ENCODE measurements around the gene FN1. TPM values are rescaled to one million over a fixed set of nuclear protein-coding genes. Genes with fewer than 3 reads are reported as not detected.

Gene FN1
- 22,302 TPM for polyA plus RNA-seq (2013, experiment 1 of 2; ENCODE audit: insufficient read length)
- polyA plus RNA-seq (2013, experiment 2 of 2; ENCODE audit: insufficient read length): 30,973 TPM

DNA sequence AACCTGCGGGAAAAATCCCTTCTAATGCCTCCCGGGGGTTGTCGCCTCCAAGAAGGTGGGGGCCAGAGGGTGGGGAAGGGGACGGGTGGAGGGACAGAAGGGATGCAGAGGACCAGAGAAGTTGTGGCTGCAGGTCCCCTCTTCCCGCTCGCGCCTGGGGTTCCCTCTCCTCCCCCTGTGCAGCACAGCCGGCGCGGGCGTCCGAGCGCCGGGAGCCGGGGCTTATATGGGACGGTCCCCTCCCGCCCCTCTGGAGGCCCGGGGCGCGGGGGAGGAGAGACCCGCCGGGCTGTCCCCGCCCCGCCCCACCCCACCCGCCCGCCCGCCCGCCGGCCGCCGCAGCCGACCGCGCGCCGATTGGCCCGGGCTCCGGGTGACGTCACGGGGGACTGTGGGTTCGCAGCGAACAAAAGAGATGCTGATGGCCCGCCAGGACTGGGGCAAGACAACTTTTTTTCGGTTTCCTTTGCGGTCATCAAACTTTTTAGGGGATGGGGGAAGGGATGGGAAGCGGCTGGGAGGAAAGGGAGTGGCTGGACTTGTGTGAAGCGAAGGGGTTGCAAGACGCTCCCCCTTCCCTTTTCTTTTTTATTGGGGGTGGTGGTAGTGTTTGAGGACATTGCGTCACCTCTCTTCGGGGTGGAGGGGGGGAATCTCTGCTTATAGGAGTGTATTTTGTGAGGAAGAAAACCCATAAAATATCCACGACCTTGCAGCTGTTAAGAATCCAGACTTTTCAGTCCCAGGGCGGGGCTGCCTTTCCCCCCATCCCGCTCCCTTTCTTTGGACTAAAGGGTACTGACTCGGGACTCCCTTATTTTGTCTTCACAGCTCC lies at the start of gene FN1:
TSS of gene FN1 (minus strand) at position 199 of the 835 bp plus-strand sequence. CDS start 266 bp downstream, outside the sequence.
- peak; percentile 100 for DNase-seq

- DNase-seq: no peak
These were observed 49.2 kb upstream of the FN1 start for GRCh38 chr2:215485032-215485431.

GRCh38 chr2:215484570-215484969 lies 48.7 kb upstream of the FN1 start:
- no peak for DNase-seq

- no peak for DNase-seq
These were observed 47.6 kb upstream of the FN1 start for GRCh38 chr2:215483431-215483830.

GRCh38 chr2:215479536-215480240 lies 43.8 kb upstream of the FN1 start:
- DNase-seq: no peak

DNA sequence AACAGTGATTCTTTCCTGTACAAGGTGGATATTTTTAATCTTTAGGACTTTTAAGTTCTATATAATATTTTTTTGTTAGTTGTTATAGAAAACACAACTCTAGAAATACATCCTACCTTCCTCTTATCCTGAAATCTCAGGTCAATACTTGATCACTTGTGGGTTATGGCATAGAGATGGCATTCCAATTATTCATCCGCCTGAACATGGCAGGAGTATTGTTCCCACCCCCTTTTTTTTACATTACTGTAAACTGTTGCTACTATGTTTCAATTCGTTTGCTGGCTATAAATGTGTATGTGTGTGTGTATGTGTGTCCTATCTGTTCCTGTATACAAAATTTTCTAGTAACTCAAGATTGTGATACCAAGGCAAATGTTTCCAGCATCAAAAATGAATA lies 43.3 kb upstream of the FN1 start:
- DNase-seq: peak; percentile 40

DNA sequence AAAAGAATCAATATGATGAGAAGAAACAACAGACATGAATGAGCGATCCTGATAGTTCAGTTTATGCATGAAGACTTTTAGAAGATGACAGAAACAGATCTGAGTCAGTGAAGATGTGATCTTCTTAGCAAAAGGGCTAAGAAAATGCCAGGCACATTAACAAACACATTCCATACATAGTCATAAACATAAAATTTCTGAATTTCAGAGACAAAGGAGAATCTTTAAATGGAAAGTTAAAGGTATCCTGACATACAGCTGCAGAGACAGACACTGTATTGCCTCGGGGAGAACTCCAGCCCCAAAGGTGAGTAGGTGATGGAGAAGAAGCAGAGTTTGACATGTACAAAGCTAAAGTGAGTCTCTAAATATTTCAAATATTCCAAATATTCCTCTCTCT lies 40.6 kb upstream of the FN1 start:
- DNase-seq: peak; percentile 73

GRCh38 chr2:215466097-215466909 lies 30.4 kb upstream of the FN1 start:
- no peak for DNase-seq

DNA sequence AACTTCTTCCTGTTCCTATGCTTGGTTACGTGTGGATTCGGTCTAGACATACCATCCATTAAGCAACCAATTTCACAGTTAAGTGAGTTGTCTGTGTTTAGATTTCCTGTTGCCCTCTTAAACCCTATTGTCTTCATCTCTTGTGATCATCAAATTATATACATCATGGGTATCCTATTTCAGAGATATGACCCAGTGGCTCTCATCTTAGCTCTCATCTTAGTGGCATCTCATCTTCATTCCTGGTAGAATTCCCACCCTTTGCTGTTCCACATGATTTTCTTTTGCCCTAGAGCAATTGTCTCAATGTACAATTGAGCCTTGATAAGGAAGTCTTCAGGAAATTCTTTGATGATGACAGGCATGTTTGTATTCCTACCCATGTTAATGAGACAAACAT lies 29.4 kb upstream of the FN1 start:
- DNase-seq: peak; percentile 80

DNA sequence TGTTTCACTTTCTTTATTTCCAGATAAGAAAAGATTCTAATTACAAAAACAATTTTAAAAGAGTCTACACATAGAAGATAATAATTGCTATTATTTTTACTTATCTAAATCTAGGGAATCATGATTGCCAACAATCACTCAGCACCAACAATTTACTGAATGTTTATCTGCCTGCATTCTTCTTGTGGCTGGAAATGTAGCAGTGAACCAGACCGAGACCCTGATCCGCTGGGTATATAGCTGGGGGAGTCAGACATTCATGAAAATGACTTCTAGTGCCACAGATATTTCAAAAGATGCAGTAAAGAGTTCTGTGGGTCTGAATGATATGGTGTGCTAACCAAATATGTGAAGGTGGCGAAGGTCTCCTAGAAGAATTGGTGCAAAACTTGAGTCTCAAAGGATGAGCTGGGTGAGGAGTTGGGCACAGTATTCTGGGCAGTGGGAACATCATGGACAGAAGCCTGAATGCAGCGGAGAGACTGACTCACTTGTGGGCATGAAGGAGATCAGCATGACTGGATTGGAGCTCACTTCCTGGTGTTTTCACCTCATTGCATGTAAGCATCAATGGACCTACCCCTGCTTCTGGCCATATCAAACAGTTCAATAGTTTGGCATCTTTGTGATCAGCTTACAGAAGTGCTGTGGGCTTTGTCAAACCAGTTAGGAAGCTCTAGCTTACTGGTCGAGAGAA lies 26.1 kb upstream of the FN1 start:
- DNase-seq: peak; percentile 76

GRCh38 chr2:215460682-215461382 lies 25.0 kb upstream of the FN1 start:
- peak; percentile 99 for DNase-seq

DNA sequence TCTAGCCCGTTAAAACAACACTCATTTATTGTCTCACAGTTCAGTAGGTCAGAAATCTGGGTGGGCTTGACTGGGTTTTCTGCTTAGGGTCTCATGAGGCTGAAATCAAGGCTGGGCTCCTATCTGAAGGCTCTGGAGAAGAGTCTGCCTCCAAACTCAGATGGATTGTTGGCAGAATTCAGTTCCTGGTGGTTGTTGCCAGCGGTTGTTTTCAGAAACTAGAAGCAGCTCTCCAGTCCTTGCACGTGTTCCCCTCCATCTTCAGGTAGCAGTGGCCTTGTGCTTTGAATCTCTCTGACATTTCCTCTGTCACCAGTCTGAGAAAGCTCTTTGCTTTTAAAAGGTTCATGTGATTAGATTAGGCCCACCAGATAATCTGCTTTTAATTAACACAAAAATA lies 20.1 kb upstream of the FN1 start:
- no peak for DNase-seq

GRCh38 chr2:215454519-215455246 lies 18.8 kb upstream of the FN1 start:
- no peak for DNase-seq

GRCh38 chr2:215452725-215453124 lies 16.9 kb upstream of the FN1 start:
- DNase-seq: no peak

DNA sequence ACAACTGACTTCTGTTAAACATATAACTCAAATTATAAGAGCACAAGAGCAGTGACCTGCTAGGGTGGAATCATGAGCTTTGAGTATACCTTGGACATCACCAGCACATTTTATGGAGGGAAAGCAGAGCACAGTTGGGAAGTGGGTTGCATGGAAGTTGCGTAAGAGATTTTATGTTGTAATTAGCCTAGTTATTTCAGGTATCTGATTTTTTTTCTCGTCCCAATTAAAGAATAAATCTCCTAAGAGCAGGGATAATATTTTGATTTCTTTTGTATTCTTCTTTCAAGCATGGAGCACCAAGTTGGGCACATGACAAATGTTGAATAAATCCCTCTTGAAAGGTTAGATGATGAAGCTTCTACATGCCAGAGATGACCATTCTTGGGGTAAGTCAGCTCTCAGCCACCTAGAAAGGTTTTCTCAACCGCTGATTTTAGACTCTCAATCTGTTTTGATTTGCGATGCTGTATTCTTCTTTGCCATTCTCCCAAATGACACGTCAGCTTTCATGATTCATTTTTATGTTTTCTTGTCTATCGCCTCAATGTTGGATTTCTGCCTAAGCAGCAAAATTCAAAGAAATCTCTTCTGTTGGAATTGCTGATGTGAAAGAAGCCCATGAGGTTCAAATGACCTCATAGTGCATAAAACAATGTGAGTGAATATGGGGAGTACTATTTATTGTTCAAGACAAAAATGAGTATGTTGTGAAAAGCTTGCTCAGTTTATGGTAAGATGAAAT lies 15.3 kb upstream of the FN1 start:
- peak; percentile 37 for DNase-seq

GRCh38 chr2:215450188-215451011 lies 14.5 kb upstream of the FN1 start:
- DNase-seq: no peak

GRCh38 chr2:215447673-215448081 lies 11.8 kb upstream of the FN1 start:
- no peak for DNase-seq

DNA sequence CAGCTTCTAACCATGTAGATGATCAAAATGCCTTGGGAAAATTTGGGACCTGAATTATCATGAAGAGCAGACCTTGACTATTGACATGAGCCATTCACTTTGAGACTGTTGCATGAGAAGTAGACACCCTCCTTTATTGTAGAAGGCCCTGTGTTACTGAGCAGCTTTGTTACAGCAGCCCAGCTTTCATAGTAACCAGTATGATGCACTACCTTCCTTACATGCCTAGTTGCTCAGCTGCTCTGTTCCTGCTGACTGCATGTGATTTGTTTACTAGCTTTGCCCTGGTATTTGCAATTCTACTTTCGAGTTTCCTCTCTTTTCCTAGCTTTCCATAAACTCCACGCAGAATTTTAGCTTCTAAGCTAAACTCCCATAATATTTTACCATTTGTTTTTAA lies 11.2 kb upstream of the FN1 start:
- DNase-seq: no peak

DNA sequence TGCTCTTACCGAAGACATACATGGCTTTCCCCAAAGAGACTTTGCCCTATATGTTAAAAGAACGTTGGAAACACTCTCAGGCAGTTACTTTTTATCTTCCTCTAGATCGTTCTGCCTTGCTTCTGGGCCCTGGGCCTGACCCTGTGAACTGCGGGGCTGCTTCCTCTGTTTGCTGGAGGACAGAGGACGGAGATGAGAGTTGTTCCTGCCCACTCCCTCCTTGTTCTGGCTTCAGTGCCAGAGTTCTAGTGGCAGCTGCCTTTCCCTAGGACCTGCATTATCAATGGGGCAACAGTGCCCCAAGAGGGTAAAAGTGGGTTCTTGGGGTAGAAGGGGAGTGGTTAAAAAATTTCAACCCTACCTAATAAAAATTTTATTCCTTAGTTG lies 6.5 kb upstream of the FN1 start:
- no peak for DNase-seq
